ENCODE results near the gene CRABP2.

GRCh38 chr1:156671804-156672203 is 33.6 kb downstream of the CRABP2 start:
- no peak for TF ChIP-seq CTCF (IDR thresholded peaks at IDR 0.05 in 8 of 11, conservative IDR thresholded peaks at IDR 0.05 in 3 of 11)
- TF ChIP-seq POLR2A (IDR thresholded peaks at IDR 0.05), result no peak
- TF ChIP-seq POLR2AphosphoS5 (IDR thresholded peaks at IDR 0.05), result no peak
